ENCODE data around the gene SLC9A9.

GRCh38 chr3:143222505-143222904 is 625.8 kb downstream of the SLC9A9 start:
- TF ChIP-seq EZH2 (optimal IDR thresholded peaks at IDR 0.05; ENCODE audit: low read depth, low read length) = no peak
- TF ChIP-seq, protein P1, sequence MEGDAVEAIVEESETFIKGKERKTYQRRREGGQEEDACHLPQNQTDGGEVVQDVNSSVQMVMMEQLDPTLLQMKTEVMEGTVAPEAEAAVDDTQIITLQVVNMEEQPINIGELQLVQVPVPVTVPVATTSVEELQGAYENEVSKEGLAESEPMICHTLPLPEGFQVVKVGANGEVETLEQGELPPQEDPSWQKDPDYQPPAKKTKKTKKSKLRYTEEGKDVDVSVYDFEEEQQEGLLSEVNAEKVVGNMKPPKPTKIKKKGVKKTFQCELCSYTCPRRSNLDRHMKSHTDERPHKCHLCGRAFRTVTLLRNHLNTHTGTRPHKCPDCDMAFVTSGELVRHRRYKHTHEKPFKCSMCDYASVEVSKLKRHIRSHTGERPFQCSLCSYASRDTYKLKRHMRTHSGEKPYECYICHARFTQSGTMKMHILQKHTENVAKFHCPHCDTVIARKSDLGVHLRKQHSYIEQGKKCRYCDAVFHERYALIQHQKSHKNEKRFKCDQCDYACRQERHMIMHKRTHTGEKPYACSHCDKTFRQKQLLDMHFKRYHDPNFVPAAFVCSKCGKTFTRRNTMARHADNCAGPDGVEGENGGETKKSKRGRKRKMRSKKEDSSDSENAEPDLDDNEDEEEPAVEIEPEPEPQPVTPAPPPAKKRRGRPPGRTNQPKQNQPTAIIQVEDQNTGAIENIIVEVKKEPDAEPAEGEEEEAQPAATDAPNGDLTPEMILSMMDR (IDR thresholded peaks at IDR 0.05; ENCODE audit: low read length) = no peak
